BE2C (cell line): ENCODE data around the gene POLN.

ENCODE experiments used
- DNase-seq: peaks from one replicate; pipeline ENCODE4 v3.0.0-alpha.2; 2020
- H3K27me3 ChIP-seq: fragments of 250-450 bp; sonication (Bioruptor Pico); 2 replicates; pipeline ENCODE4 v1.5.1; 2020; ENCODE audit warnings: mild to moderate bottlenecking
- H3K36me3 ChIP-seq: fragments of 250-450 bp; sonication (Bioruptor Pico); 2 replicates; pipeline ENCODE4 v1.5.1; 2020; ENCODE audit warnings: mild to moderate bottlenecking
- H3K4me1 ChIP-seq: fragments of 250-450 bp; sonication (Bioruptor Pico); 2 replicates; pipeline ENCODE4 v1.5.1; 2020
- H3K4me3 ChIP-seq: 2 replicates; pipeline ENCODE4 v1.5.1; 2011; ENCODE audit warnings: low read depth, low read length
- H3K9me3 ChIP-seq: fragments of 250-450 bp; sonication (Bioruptor Pico); 2 replicates; pipeline ENCODE4 v1.5.1; 2020
- TF ChIP-seq, protein P1 (sequence below): IDR thresholded peaks from 2 replicates; pipeline ENCODE4 v1.5.1; 2012; ENCODE audit warnings: mild to moderate bottlenecking, low read depth, low read length

The POLN gene

DNA sequence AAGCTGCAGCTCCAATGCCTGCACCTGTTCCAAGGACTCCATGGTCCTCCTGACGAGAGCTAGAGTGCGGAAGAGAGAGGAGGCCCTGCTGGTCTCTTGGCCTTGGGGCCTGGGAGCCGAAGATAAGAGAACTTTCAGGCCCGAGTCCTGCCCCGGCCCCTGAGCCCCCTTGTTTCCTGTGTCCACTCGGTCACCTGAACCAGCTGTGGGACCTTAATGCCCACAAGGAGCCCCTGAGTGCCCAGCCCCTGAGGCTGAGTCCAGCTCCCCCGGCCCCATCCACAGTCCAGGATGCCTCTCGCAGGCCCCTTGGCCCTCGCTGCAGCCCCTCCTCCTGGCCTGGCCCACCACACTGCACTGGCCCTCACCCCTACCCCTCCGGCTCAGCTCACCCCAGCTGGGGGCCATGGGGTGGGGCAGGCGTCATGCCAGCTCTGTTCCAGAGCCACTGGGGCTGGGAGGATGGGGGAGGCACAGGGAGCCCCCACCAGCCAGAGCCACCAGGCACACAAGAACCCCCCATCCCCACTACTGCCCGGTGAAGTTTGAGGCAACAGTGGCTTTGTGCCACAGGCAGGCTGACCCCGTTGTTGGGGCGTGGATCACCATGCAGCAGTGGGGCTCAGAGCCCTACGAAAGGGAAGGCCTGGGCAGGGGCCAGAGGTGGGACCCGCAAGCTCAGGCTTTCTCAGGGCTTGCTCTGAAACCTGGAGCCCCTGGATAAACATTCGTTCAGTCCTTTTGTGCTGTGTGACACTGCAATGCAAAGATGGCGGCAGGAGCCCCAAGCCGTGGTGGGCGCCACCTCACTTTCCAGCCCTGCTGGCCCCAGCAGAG lies 168.7 kb downstream of the POLN start:
- peaks cover 8% of the 10 kb centered on the region for H3K4me1 ChIP-seq

DNA sequence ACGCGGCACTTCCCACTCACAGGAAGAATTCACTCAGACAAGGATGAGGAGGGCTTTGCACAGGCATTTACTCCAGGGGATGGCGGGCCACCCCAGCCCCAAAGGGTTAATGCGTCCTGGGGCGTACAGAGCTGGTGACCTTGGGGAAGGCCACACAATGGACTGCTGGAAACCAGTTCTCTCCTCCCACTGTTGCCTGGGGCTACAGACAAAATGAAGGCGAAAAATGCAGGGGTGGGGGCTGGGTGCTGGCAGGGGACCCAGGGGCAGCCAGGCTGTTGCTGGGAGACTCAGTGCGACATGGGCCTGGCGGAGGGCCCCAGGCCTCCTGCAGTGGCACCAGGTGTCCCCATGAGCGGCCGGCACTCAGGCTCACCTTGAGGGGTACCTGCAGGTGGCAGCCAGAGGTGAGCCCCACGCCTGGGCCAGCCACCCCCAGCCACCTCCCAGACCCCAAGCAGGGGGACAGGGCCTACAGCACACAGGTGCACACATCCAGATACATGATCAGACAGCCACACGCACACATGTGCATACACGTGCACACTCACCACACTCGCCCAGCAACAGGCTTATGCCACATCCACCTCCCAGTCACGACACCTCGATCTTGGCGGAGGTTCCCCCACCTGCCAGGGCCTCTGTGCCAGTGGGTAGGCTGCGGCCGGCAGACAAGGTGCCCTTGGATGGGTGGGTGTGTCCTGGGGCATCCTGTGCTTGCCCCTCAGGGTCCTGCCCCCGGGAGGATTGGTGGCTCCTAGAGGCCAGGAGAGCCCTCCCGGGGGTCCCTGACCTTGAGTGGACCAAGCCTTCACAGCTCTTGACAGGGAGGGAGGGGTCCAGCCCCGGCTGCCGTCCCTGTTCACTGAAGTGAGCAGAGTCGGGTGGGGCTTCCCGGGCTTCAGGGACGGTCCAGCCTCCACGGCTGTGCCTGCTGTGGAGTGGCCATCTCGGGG lies 169.7 kb downstream of the POLN start:
- H3K9me3 ChIP-seq = no peaks in the 10 kb centered on the region
- no peaks in the 10 kb centered on the region for H3K36me3 ChIP-seq
- TF ChIP-seq, protein P1, sequence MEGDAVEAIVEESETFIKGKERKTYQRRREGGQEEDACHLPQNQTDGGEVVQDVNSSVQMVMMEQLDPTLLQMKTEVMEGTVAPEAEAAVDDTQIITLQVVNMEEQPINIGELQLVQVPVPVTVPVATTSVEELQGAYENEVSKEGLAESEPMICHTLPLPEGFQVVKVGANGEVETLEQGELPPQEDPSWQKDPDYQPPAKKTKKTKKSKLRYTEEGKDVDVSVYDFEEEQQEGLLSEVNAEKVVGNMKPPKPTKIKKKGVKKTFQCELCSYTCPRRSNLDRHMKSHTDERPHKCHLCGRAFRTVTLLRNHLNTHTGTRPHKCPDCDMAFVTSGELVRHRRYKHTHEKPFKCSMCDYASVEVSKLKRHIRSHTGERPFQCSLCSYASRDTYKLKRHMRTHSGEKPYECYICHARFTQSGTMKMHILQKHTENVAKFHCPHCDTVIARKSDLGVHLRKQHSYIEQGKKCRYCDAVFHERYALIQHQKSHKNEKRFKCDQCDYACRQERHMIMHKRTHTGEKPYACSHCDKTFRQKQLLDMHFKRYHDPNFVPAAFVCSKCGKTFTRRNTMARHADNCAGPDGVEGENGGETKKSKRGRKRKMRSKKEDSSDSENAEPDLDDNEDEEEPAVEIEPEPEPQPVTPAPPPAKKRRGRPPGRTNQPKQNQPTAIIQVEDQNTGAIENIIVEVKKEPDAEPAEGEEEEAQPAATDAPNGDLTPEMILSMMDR = no peak
- no peak for DNase-seq
- no peaks in the 10 kb centered on the region for H3K27me3 ChIP-seq
- no peak overlapping the region for H3K4me3 ChIP-seq
- peaks cover 8% of the 10 kb centered on the region for H3K4me1 ChIP-seq

More for the DNA sequence above, 168.7 kb downstream of the POLN start:
- Histone ChIP-seq H3K36me3 (no peaks in the 10 kb centered on the region), H3K4me3 (no peak overlapping the region), H3K9me3 (no peaks in the 10 kb centered on the region), H3K27me3 (no peaks in the 10 kb centered on the region)
- no peak for DNase-seq
- TF ChIP-seq, protein P1 = no peak

DNA sequence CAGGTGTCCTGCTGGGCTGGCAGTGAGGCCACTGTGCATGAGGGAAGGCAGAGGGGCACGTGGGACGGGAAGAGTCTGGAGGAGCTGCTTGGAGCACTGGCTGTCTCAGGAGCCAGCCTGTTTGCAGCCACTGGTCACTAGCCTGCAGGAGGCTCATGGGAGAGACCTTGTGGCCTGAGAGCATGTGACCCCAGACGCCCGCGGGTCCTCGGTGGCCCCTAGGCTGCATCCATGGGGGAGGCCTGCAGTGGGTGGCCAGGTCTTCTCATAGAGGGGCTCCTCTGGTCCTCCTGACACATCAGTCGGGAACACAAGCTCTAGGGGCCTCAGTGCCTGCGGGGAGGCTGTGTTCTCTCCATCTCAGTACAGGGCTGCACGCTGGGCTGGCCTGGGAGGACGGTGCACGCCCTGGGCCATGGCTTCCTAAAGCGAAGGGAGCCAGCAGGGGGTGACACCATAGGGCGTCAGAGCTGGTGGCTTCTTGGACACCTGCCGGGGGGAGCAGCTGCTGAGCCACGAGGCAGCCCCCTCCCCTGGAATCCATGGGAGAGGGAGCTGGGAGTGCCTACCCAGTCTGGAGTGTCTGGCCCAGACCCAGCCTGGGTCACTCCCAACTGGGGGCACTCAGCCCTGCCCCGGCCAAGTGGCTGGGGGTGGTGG lies 170.5 kb downstream of the POLN start:
- DNase-seq = no peak
- H3K27me3 ChIP-seq = no peaks in the 10 kb centered on the region
- peaks cover 8% of the 10 kb centered on the region for H3K4me1 ChIP-seq
- H3K9me3 ChIP-seq = no peaks in the 10 kb centered on the region
- H3K4me3 ChIP-seq = no peak overlapping the region
- TF ChIP-seq, protein P1 = no peak
- H3K36me3 ChIP-seq = no peaks in the 10 kb centered on the region

DNA sequence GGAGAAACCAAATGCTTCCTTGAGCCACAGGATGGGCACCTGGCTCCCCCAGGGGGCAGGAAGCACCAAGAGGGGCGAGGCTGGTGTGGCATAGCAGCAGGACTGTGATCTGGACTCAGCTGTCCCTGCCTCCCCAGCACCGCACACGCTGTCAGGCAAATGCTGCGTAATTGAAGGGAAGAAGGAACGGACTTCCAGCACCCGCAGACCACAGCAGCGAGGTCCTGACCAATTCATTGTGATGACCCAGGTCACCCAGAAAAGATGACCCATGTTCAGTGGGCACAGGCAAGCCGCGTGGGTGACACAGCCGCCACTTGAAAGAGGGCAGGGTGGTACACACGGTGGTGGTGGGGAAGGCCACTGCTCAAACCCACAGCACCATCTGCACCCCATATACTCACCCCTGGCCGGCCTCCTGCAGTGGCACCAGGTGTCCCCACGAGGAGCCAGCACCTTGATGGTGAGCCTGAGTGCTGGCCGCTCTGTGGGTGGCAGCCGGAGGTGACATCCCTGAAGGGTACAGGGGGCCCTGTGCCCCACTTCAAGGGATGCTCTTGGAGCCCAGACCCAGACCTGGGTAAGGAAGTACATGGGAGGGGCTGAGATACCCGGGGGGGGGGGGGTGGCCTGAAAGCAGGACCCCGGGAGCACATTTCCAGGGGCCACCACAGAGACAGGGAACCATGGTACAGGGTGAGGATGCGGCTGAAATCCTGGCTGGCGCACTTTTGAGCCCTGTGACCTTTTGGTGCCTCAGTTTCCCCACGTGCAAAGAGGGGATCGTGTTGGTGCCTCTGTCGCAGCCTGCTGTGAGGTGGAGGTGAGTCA lies 171.3 kb downstream of the POLN start:
- Histone ChIP-seq H3K9me3 (no peaks in the 10 kb centered on the region), H3K4me1 (peaks cover 8% of the 10 kb centered on the region), H3K27me3 (no peaks in the 10 kb centered on the region), H3K4me3 (no peak overlapping the region), H3K36me3 (no peaks in the 10 kb centered on the region)
- no peak for DNase-seq
- TF ChIP-seq, protein P1 = no peak

DNA sequence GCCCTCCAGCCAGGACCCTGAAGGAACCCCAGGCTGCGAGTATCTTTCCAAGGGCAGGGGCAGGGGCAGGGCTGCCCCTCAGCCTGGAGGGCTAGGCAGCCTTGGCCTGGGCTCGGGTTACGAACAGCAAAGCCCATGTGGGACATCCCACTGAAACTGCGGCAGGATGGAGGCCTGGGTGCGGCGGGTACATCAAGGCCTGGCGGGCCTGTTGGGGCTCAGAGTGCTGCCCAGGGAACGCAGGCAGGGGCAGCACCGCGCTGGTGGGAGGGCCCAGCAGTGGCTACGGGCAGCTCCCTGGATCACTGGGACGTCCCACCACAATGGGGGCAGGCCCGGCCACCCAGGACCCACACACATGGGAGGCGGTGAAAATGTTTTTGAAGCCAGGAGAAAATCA lies 171.9 kb downstream of the POLN start:
- H3K4me3 ChIP-seq = no peak overlapping the region
- no peaks in the 10 kb centered on the region for H3K9me3 ChIP-seq
- DNase-seq = no peak
- TF ChIP-seq, protein P1 = no peak
- H3K4me1 ChIP-seq = peaks cover 8% of the 10 kb centered on the region
- no peaks in the 10 kb centered on the region for H3K36me3 ChIP-seq
- no peaks in the 10 kb centered on the region for H3K27me3 ChIP-seq
